Cardiac fibroblast (primary cell): ENCODE data around the gene LPP.

Experiments used
- DNase-seq, 2 donors: peaks; one replicate each; pipeline versions ENCODE4 v3.0.0 to v3.0.0-alpha.2; 2010; ENCODE audit warnings: low read depth in 2 of 2
- H3K4me3 ChIP-seq, 2 donors: replicated peaks in 1 of 2; 1 replicate in 1 of 2; 2 replicates in 1 of 2; pipeline ENCODE4 v1.5.1; 2011; ENCODE audit warnings: low read depth in 2 of 2, low read length in 2 of 2, mild to moderate bottlenecking in 2 of 2, moderate library complexity in 1 of 2
- CTCF ChIP-seq: IDR thresholded peaks from one replicate; pipeline ENCODE4 v1.5.1; 2011; ENCODE audit warnings: low read depth, mild to moderate bottlenecking, low read length, inconsistent platforms

The LPP gene

GRCh38 chr3:188877381-188877780, 723.4 kb downstream of the LPP start:
- DNase-seq: no peak
- no peak for TF ChIP-seq CTCF
- H3K4me3 ChIP-seq: no peak overlapping the region

- no peak overlapping the region for H3K4me3 ChIP-seq
- no peak for DNase-seq
- no peak for TF ChIP-seq CTCF
These were observed 724.1 kb downstream of the LPP start for GRCh38 chr3:188878076-188878475.

- TF ChIP-seq CTCF: no peak
- peak; percentile 81 to 89 for DNase-seq
- no peak overlapping the region for H3K4me3 ChIP-seq
These were observed 728.1 kb downstream of the LPP start for GRCh38 chr3:188881954-188882641.

GRCh38 chr3:188884299-188885043, 730.5 kb downstream of the LPP start:
- TF ChIP-seq CTCF: no peak
- no peak overlapping the region for H3K4me3 ChIP-seq
- no peak for DNase-seq

GRCh38 chr3:188888321-188889053, 734.5 kb downstream of the LPP start:
- no peak for TF ChIP-seq CTCF
- H3K4me3 ChIP-seq: no peak overlapping the region
- no peak for DNase-seq

GRCh38 chr3:188889054-188889491, 735.1 kb downstream of the LPP start:
- no peak for DNase-seq
- no peak for TF ChIP-seq CTCF
- H3K4me3 ChIP-seq: no peak overlapping the region
